Hematopoietic multipotent progenitor cell treated with erythropoietin and hydrocortisone succinate and interleukin-3 and kit ligand, for 17 days (in vitro differentiated cells): Measurements from ENCODE around the gene ASZ1.

Experiments
- DNase-seq: peaks from one replicate; pipeline ENCODE4 v3.0.0-alpha.2; 2015; ENCODE audit warnings: low spot score

Gene ASZ1

DNA sequence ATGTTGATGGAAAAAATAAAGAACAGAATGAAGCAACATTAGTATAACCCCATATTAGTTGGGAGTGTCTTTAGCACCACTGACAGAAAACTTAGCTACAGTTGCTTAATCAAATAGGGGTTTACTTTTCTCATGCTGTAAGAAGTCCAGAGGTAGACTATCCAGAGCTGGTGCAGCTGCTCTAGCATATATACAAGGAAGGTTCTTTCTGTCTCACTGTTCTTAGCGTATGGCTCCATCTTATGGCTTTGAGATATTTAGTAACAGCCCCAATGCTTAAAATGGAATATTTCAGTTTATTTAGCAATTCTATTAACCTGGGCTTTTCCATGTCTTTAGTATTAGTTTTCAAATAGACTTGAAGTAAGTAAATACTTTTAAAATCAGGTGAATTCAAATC lies 89.3 kb downstream of the ASZ1 start:
- no peak for DNase-seq

DNA sequence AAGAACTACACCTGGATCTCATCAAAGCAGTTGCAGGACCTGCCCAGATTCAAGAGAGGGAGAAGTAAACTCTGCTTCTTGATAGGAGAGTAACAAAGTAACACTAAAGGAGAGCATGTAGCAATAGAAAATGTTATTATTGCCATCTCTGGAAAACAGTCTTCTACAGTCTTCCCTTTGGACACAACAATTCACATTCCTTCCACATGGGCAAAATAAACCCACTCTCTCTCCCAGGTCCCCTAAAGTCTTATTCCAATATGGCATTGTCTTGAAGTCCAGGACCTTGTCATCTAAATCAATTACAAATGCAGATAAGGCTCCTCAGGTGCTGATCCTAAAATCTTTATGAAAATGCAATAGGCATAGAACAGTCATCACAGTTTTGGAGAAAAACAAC lies 94.1 kb downstream of the ASZ1 start:
- DNase-seq = no peak

DNA sequence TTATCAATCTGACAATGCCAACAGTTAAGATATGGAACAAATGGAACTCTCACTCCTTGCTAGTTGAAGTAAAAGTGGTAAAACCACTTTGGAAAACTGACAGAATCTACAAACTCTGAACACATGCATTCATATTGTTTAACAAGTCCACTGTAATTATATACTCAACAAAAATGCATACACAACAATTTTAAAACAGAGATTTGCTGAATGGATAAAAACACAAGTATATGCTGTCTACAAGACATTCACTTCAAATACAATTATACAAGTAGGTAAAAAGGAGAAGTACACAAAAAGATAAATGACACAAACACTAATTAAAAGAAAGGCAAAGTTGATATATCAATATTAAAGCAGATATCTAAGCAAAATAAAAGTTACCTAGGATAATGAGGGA lies 95.3 kb downstream of the ASZ1 start:
- no peak for DNase-seq

DNA sequence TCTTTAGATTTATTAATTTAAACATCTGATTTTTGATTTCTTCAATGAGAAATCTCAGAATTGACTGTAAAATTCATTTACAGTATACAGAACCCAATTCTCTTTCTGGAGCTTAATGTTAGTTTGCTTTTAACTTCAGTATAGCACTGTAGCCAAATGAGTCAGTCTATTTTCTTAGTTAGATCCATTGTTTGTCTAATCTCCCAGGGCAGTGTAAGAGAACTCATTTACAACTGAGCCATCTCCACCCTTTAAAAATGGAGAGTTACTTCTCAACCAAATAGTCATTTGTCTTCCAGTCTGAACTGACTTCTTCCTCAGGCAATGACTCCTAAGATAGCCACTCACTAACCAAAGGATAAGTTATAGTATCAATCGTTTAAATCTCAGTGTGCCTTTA lies 101.5 kb downstream of the ASZ1 start:
- no peak for DNase-seq

DNA sequence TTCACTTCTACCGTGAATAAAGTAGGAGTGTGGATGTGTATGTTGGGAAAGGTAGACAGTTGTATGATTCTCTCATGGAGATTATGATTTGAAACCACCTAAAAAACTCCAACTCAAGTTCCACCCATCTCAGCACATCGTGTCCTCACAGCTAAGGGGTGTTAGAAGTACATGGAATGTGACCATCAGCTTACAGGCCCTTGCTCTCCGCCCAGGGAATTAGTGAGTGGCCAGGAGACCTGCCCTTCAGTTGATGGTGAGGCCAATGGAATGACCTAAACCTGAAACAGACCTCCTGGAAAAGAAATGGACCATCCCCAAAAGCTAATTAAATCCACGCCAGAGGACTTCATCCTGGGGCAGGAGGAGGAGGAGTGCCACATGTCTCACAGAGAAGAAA lies 102.3 kb downstream of the ASZ1 start:
- DNase-seq = no peak

DNA sequence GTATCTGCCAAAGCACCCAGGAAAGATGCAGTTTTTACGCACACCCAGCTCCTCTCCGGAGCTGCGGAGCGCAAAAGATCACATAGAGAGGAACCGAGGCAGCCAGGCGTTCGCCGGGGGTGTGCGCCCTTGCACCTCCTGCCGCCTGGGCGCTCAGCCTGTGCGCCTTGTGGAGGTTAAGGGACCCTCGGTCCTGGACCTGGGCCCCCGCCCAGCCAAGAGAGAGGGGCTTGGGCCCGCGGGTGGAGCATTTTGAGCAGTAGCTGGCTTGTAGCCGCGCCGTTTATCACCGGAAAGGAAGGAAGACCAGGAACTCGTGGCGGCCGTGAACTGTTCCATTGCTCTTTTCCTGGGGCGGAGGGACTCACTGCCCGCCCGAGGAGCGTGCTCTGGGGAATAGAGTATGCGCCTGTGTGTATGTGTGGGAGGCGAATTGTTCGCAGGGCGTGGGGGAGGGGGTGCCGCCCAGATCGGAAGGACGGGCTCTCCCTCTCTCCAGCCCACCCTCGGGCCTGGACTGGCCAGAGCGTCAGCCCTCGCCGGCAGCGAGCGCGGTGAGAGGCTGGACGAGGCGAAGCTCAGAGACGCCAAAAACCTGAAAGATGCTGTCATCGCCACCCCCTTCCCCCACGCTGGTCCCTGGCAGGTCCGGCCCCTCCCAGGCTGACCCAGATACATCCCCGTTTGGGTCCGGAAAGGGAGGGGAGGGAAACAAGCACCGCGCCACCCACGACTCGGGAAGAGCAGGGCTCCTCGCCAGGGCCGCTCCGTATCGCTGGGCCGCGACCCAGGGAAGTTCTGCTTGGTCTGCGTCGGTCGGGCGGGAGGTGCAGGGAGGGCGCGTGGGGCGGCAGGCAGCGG lies 103.2 kb downstream of the ASZ1 start:
- no peak for DNase-seq

DNA sequence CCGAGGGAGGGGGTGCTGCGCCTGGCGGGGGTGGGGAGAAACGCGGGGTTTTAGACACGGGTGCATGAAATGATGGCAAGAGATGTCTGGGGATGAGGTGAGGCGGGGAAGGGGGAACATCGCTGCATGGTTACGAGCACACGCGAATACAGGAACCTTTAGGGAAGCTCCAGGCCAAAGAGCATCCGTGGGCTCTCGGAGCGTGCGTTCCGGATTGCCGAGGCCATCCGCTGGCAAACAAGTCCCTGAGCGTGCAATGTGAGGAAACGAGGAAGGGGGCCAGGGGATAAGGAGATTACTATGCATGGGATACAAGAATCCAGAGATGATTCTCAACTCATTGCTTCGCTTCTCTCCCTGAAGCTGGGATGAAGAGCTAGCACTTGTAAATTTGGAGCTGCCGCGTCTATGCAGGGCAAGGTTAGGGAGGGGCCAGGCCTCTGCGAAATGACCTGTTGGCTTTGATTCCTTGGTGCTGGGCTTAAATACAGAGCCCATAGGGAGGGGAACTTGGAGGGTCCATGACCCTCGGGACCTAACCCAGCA lies 103.9 kb downstream of the ASZ1 start:
- no peak for DNase-seq

DNA sequence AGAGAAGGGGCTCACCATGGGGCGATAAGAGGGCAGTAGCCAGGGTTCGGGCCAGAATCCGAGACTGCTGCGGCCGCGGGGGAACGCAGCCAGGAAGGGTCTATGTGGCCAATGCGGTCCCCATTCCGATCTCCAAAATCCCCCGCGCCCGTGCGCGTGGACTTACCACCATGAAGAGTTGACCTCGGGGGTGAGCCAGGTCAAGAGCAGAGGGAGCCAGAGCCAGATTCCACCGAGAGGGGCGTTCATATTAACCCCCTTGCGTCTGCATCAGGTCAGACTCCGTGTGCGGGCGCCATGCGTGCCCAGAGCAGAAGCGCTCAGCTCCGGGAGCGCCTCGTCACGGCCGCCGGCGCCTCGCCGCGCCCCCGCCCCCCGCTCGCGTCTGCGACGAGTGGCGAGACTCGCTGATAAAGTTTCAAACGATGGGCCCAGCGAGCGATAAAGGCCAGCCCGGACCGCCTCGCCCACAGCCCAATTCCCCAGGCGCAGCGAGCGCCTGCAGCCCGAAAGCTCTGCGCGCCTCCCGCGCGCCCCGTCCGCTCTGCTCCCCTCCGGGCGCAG lies 104.5 kb downstream of the ASZ1 start, which contains the start of gene WNT2:
Gene WNT2, minus strand, starts transcription at position 318 of the 564 bp plus-strand sequence. Its CDS starts 69 bp downstream, at position 249.
- no peak for DNase-seq

DNA sequence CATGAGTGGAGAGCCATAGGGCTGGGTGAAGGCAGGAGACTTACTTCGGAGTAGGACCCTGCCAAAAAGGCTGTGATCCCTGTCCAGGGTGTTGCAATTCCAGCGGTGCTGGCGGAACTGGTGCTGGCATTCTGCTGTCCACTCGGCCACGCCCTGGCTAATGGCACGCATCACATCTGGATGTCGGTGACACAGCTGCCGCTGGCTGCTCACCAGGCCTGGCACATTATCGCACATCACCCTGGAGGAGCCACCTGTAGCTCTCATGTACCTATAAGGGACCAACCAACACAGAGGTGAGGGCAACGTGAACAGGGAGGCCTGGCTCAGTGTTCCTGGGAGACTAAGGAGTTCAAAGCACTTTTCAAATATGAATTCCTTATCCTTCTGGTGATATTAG lies 106.8 kb downstream of the ASZ1 start:
- no peak for DNase-seq

DNA sequence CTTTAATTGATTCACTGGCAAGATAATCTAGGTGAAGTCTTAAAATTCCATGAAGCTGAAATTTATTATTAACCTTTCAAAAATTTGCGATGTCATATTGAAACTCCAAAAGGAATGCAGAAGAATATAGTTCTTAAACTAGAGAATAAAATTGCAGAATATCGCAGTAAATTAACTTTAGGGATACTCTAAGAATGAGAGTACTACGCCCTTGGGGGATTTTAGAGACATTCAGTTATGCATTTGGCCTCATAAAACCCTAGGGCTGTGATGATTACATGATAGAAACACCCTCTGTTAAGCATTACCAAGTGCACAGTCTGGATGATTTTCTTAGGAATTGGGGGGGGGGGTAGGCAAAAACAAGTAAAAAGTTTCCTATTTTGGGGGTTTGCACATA lies 108.1 kb downstream of the ASZ1 start:
- no peak for DNase-seq

DNA sequence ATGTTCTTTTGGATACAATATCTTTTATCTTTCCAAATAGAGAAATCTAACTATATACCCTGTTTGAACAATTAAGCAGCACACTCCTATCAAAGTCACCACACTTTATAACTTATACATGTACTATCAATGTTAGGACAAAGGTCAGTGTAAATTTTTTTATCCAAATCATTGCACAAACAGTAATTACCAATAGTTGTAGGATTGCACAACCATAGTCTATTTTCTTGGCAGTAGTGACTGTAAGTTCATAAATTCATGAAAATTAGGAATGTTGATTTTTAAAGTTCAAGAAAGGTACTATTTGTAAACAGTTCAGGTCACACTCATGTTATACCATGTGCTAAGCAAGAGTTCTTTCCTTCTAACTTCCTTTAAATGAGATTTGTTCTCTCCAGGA lies 113.7 kb downstream of the ASZ1 start:
- DNase-seq = no peak
